GM18867 (cell line): ENCODE results near the gene PSMG4.

ENCODE experiments used
- ATAC-seq: cut with Tn5 transposase; IDR thresholded peaks from one replicate; pipeline ENCODE4 v1.9.1; 2021; ENCODE audit warnings: mild to moderate bottlenecking, moderate library complexity; ENCODE audit not compliant: unreplicated experiment

PSMG4 gene

GRCh38 chr6:3273707-3274521 lies 15.2 kb downstream of the PSMG4 start:
- ATAC-seq = no peak

- no peak for ATAC-seq
Measured at GRCh38 chr6:3276174-3277167, 17.7 kb downstream of the PSMG4 start.

GRCh38 chr6:3277251-3277650 lies 18.5 kb downstream of the PSMG4 start:
- ATAC-seq = no peak

- no peak for ATAC-seq
Measured at GRCh38 chr6:3277851-3278416, 19.2 kb downstream of the PSMG4 start.

GRCh38 chr6:3278691-3279090 lies 19.9 kb downstream of the PSMG4 start:
- ATAC-seq = no peak

- no peak for ATAC-seq
Measured at GRCh38 chr6:3280091-3280490, 21.3 kb downstream of the PSMG4 start.

GRCh38 chr6:3280866-3281465 lies 22.2 kb downstream of the PSMG4 start:
- ATAC-seq = no peak

- no peak for ATAC-seq
Measured at GRCh38 chr6:3281631-3282475, 23.1 kb downstream of the PSMG4 start.

- no peak for ATAC-seq
Measured at GRCh38 chr6:3282476-3283236, 23.9 kb downstream of the PSMG4 start.

GRCh38 chr6:3283241-3283640 lies 24.5 kb downstream of the PSMG4 start:
- no peak for ATAC-seq

- no peak for ATAC-seq
Measured at GRCh38 chr6:3283641-3284435, 25.1 kb downstream of the PSMG4 start.

- ATAC-seq = no peak
Measured at GRCh38 chr6:3284436-3284876, 25.7 kb downstream of the PSMG4 start.

- no peak for ATAC-seq
Measured at GRCh38 chr6:3285049-3285639, 26.4 kb downstream of the PSMG4 start.

GRCh38 chr6:3285732-3286131 lies 27.0 kb downstream of the PSMG4 start:
- no peak for ATAC-seq

- no peak for ATAC-seq
Measured at GRCh38 chr6:3286641-3287171, 28.0 kb downstream of the PSMG4 start.

- ATAC-seq = no peak
Measured at GRCh38 chr6:3287308-3287707, 28.6 kb downstream of the PSMG4 start.

- ATAC-seq = no peak
Measured at GRCh38 chr6:3287976-3288707, 29.4 kb downstream of the PSMG4 start.
